Smooth muscle cell of the pulmonary artery (primary cell): ENCODE data around the gene PRR19. TPM values are rescaled to one million over a fixed set of nuclear protein-coding genes. Genes with fewer than 3 reads are reported as not detected.

ENCODE experiments used
- total RNA-seq: library from RNA; depleted of rRNA; stranded (reverse); fragments of >200 nt; gene quantifications from 2 replicates; pipeline ENCODE4 v1.2.3, GENCODE V29; 2014

Gene PRR19
- total RNA-seq, result 0.20 and 0.23 TPM in 2 replicates

GRCh38 chr19:42301646-42302203, at the start of gene PRR19:
PRR19 (plus strand) TSS chr19:42302132; CDS start chr19:42309585, 7,453 bp downstream.

GRCh38 chr19:42254850-42255765, 46.8 kb upstream of the PRR19 start, which contains the start of gene ERF:
ERF (minus strand) TSS chr19:42255128; CDS start chr19:42254999, 129 bp downstream.

GRCh38 chr19:42268704-42269477, 33.0 kb upstream of the PRR19 start, which contains the start of gene CIC:
CIC (plus strand) TSS chr19:42269252; CDS start chr19:42271784, 2,532 bp downstream.

GRCh38 chr19:42313096-42313839, 11.3 kb downstream of the PRR19 start, which contains the start of gene TMEM145:
TMEM145 (plus strand) TSS chr19:42313309; CDS start chr19:42313377, 68 bp downstream.

GRCh38 chr19:42325308-42325895, 23.5 kb downstream of the PRR19 start, which contains the start of gene MEGF8:
MEGF8 (plus strand) TSS chr19:42325635; CDS start chr19:42326244, 609 bp downstream.

Other genes starting within 250 kb of the PRR19 start
- 3.2 and 7.3 TPM in 2 replicates for gene GRIK5, start 231.9 kb upstream of the PRR19 start, total RNA-seq
- 12.1 and 13.6 TPM in 2 replicates for gene ZNF574, start 226.0 kb upstream of the PRR19 start, total RNA-seq
- 0.26 and 2.5 TPM in 2 replicates for gene POU2F2, start 169.7 kb upstream of the PRR19 start, total RNA-seq
- 21.5 and 23.0 TPM in 2 replicates for gene DEDD2, start 84.5 kb upstream of the PRR19 start, total RNA-seq
- 10.8 and 11.9 TPM in 2 replicates for gene ZNF526, start 81.8 kb upstream of the PRR19 start, total RNA-seq
- gene GSK3A, start 59.5 kb upstream of the PRR19 start, total RNA-seq, result 31.7 and 33.3 TPM in 2 replicates
- 22.8 and 28.2 TPM in 2 replicates for gene ERF, start 47.0 kb upstream of the PRR19 start, total RNA-seq
- 37.7 and 62.2 TPM in 2 replicates for gene CIC, start 32.9 kb upstream of the PRR19 start, total RNA-seq
- 9.5 and 14.0 TPM in 2 replicates for gene PAFAH1B3, start 492 bp downstream of the PRR19 start, total RNA-seq
- not detected in 2 replicates for gene TMEM145, start 11.2 kb downstream of the PRR19 start, total RNA-seq
- 71.8 and 72.2 TPM in 2 replicates for gene MEGF8, start 23.5 kb downstream of the PRR19 start, total RNA-seq
- gene CNFN, start 88.2 kb downstream of the PRR19 start, total RNA-seq, result not detected in 2 replicates
- 2.6 and 3.0 TPM in 2 replicates for gene LIPE, start 125.3 kb downstream of the PRR19 start, total RNA-seq
- gene CXCL17, start 140.8 kb downstream of the PRR19 start, total RNA-seq, result not detected in 2 replicates
- not detected in 2 replicates for gene CEACAM1, start 226.3 kb downstream of the PRR19 start, total RNA-seq